Endothelial cell (in vitro differentiated cells): ENCODE measurements around the gene NOG. TPM values are rescaled to one million over a fixed set of nuclear protein-coding genes. Genes with fewer than 3 reads are reported as not detected.

Source experiments
- DNase-seq: peaks from one replicate; pipeline ENCODE4 v3.0.0; 2021; ENCODE audit warnings: low spot score
- H3K27ac Mint-ChIP-seq: one replicate; pipeline ENCODE4 v1.8.0; 2021; ENCODE audit warnings: mixed read lengths, inconsistent platforms; ENCODE audit not compliant: unreplicated experiment
- H3K27me3 Mint-ChIP-seq: one replicate; pipeline ENCODE4 v1.8.0; 2021; ENCODE audit warnings: mild to moderate bottlenecking, moderate library complexity, mixed read lengths, inconsistent platforms; ENCODE audit not compliant: unreplicated experiment
- H3K36me3 Mint-ChIP-seq: one replicate; pipeline ENCODE4 v1.8.0; 2021; ENCODE audit warnings: mild to moderate bottlenecking, low read depth, mixed read lengths, inconsistent platforms; ENCODE audit not compliant: unreplicated experiment
- H3K4me1 Mint-ChIP-seq: one replicate; pipeline ENCODE4 v1.8.0; 2021; ENCODE audit warnings: mild to moderate bottlenecking, mixed read lengths, inconsistent platforms; ENCODE audit not compliant: unreplicated experiment
- H3K4me3 Mint-ChIP-seq: one replicate; pipeline ENCODE4 v1.8.0; 2021; ENCODE audit warnings: mild to moderate bottlenecking, mixed read lengths, inconsistent platforms; ENCODE audit not compliant: unreplicated experiment
- H3K9me3 Mint-ChIP-seq: one replicate; pipeline ENCODE4 v1.8.0; 2021; ENCODE audit warnings: mixed read lengths, inconsistent platforms; ENCODE audit not compliant: unreplicated experiment
- CTCF ChIP-seq: fragments of 200-600 bp; sonication (generic); IDR thresholded peaks from one replicate; pipeline ENCODE4 v1.5.0; 2021; ENCODE audit warnings: antibody characterized with exemption; ENCODE audit not compliant: unreplicated experiment
- total RNA-seq: library from RNA; stranded (reverse); fragmentation: NEBNext Ultra II Directional; extraction: Animal tissue kit (Norgen Biotek cat#: 25700); gene quantifications from one replicate; pipeline ENCODE4 v1.2.1, GENCODE V29; 2021; ENCODE audit not compliant: unreplicated experiment

NOG gene
- total RNA-seq, 1 donor from 2014 or later: not detected

GRCh38 chr17:56642424-56642823 lies 48.9 kb downstream of the NOG start:
- H3K4me3 Mint-ChIP-seq: no peak overlapping the region
- no peaks in the 10 kb centered on the region for H3K9me3 Mint-ChIP-seq
- H3K27ac Mint-ChIP-seq: no peak overlapping the region
- DNase-seq: no peak
- H3K27me3 Mint-ChIP-seq: peaks cover 2% of the 10 kb centered on the region
- H3K36me3 Mint-ChIP-seq: no peaks in the 10 kb centered on the region
- no peaks in the 10 kb centered on the region for H3K4me1 Mint-ChIP-seq
- TF ChIP-seq CTCF: no peak

Other genes with a start within 250 kb of the NOG start
- 1.7 TPM for gene C17orf67, start 240.2 kb downstream of the NOG start, total RNA-seq
- gene DGKE, start 240.5 kb downstream of the NOG start, total RNA-seq: 3.3 TPM